Mesothelial cell of epicardium (in vitro differentiated cells): Measurements from ENCODE around the gene KPNA1. TPM values are rescaled to one million over a fixed set of nuclear protein-coding genes. Genes with fewer than 3 reads are reported as not detected.

ENCODE experiments used
- DNase-seq, 2 experiments: peaks; one replicate each; pipeline ENCODE4 v3.0.0; 2021; ENCODE audit warnings: low spot score in 2 of 2; ENCODE audit not compliant: unreplicated experiment in 2 of 2
- H3K27ac Mint-ChIP-seq: 2 replicates; pipeline ENCODE4 v1.8.0; 2021; ENCODE audit warnings: mixed read lengths
- H3K27me3 Mint-ChIP-seq: 2 replicates; pipeline ENCODE4 v1.8.0; 2021; ENCODE audit warnings: low read depth, mixed read lengths
- H3K36me3 Mint-ChIP-seq: 2 replicates; pipeline ENCODE4 v1.8.0; 2021; ENCODE audit warnings: mixed read lengths
- H3K4me1 Mint-ChIP-seq: 2 replicates; pipeline ENCODE4 v1.8.0; 2021; ENCODE audit warnings: mixed read lengths
- H3K4me3 Mint-ChIP-seq: 2 replicates; pipeline ENCODE4 v1.8.0; 2021; ENCODE audit warnings: mild to moderate bottlenecking, moderate library complexity, mixed read lengths
- H3K9me3 Mint-ChIP-seq: 2 replicates; pipeline ENCODE4 v1.8.0; 2021; ENCODE audit warnings: mixed read lengths
- total RNA-seq: library from RNA; stranded (reverse); gene quantifications from 3 replicates; pipeline ENCODE4 v1.2.1, GENCODE V29; 2021
- TF ChIP-seq, protein P1 (sequence below): fragments of 200-600 bp; sonication (generic); IDR thresholded peaks from one replicate; pipeline ENCODE4 v1.5.0; 2021; ENCODE audit warnings: antibody characterized with exemption; ENCODE audit not compliant: unreplicated experiment

KPNA1 gene
- total RNA-seq, 1 donor from 2014 or later, result 66.3 TPM

GRCh38 chr3:122519693-122520092 lies 5.0 kb upstream of the KPNA1 start:
- H3K36me3 Mint-ChIP-seq, result no peaks in the 10 kb centered on the region
- H3K4me3 Mint-ChIP-seq, result no peak overlapping the region
- H3K4me1 Mint-ChIP-seq, result peaks cover 3% of the 10 kb centered on the region
- peaks cover 3% of the 10 kb centered on the region for H3K27me3 Mint-ChIP-seq
- no peaks in the 10 kb centered on the region for H3K9me3 Mint-ChIP-seq
- no peak overlapping the region for H3K27ac Mint-ChIP-seq
- TF ChIP-seq, protein P1, sequence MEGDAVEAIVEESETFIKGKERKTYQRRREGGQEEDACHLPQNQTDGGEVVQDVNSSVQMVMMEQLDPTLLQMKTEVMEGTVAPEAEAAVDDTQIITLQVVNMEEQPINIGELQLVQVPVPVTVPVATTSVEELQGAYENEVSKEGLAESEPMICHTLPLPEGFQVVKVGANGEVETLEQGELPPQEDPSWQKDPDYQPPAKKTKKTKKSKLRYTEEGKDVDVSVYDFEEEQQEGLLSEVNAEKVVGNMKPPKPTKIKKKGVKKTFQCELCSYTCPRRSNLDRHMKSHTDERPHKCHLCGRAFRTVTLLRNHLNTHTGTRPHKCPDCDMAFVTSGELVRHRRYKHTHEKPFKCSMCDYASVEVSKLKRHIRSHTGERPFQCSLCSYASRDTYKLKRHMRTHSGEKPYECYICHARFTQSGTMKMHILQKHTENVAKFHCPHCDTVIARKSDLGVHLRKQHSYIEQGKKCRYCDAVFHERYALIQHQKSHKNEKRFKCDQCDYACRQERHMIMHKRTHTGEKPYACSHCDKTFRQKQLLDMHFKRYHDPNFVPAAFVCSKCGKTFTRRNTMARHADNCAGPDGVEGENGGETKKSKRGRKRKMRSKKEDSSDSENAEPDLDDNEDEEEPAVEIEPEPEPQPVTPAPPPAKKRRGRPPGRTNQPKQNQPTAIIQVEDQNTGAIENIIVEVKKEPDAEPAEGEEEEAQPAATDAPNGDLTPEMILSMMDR, result no peak
- DNase-seq, result no peak

DNA sequence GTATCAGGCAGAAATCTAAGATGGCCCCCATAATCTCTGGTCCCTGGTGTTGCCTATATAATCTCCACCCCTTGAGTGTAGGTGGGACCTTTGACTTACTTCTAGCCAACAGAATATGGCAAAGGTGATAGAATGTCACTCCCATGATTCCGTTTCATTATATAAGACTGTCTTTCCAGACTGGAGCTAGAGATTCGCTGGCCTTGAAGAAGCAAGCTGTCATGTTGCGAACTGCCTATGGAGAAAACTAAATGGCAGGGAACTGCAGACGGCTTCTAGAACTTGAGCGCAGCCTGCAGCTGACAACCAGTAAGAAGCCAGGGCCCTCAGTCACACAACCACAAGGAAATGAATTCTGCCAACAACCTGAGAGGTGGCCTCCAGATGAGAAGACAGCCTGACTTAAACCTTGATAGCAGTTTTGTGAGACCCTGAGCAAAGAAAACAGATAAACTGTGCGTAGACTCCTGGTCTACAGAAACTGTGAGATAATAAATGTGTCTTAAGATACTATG lies 2.2 kb upstream of the KPNA1 start:
- Mint-ChIP-seq H3K4me3 (no peak overlapping the region), H3K27ac (no peak overlapping the region), H3K36me3 (no peaks in the 10 kb centered on the region), H3K4me1 (peaks cover 14% of the 10 kb centered on the region), H3K27me3 (peaks cover 3% of the 10 kb centered on the region), H3K9me3 (no peaks in the 10 kb centered on the region)
- no peak for DNase-seq
- TF ChIP-seq, protein P1, result no peak

- Mint-ChIP-seq H3K27me3 (peaks cover 3% of the 10 kb centered on the region), H3K4me3 (peak overlapping the region; percentile 31), H3K4me1 (peaks cover 23% of the 10 kb centered on the region), H3K36me3 (no peaks in the 10 kb centered on the region), H3K27ac (no peak overlapping the region), H3K9me3 (no peaks in the 10 kb centered on the region)
- TF ChIP-seq, protein P1, result no peak
- DNase-seq, result no peak
Measured at GRCh38 chr3:122515870-122516269, 1.1 kb upstream of the KPNA1 start.

- Mint-ChIP-seq H3K27ac (peak overlapping the region; percentile 90), H3K36me3 (no peaks in the 10 kb centered on the region), H3K4me1 (peaks cover 23% of the 10 kb centered on the region), H3K4me3 (peak overlapping the region; percentile 85), H3K27me3 (peaks cover 3% of the 10 kb centered on the region), H3K9me3 (peaks cover 1% of the 10 kb centered on the region)
- TF ChIP-seq, protein P1, result no peak
- no peak for DNase-seq
Measured at GRCh38 chr3:122515020-122515468, 305 bp upstream of the KPNA1 start.

GRCh38 chr3:122513386-122514122 lies 1.2 kb downstream of the KPNA1 start:
- peaks cover 10% of the 10 kb centered on the region for H3K9me3 Mint-ChIP-seq
- H3K27me3 Mint-ChIP-seq, result no peaks in the 10 kb centered on the region
- H3K36me3 Mint-ChIP-seq, result no peaks in the 10 kb centered on the region
- DNase-seq, result no peak
- H3K4me1 Mint-ChIP-seq, result peaks cover 23% of the 10 kb centered on the region
- H3K4me3 Mint-ChIP-seq, result peak overlapping the region; percentile 85
- TF ChIP-seq, protein P1, result no peak
- peak overlapping the region; percentile 94 for H3K27ac Mint-ChIP-seq
